ENCODE data around the gene ARHGEF25. TPM values are rescaled to one million over a fixed set of nuclear protein-coding genes. Genes with fewer than 3 reads are reported as not detected.

Gene ARHGEF25
- total and polyA plus RNA-seq, 2 of the 13 experiments (the other 11 are each of a cell fraction or from before 2014, with no cell fraction given), result 11.5 to 12.5 TPM

- H4K20me1 ChIP-seq (ENCODE audit: insufficient read depth, low read length), result no peaks in the 10 kb centered on the region
- H3K9me3 ChIP-seq (ENCODE audit: low read length), result no peaks in the 10 kb centered on the region
- intact Hi-C loops (cut with micrococcal nuclease; ENCODE audit: unreplicated experiment), result no loop called here
- WGBS (ENCODE audit: low lambda C conversion rate), result 90% methylated on average over 4 of the region's 4 CpGs
- DNase-seq (ENCODE audit: low spot score) (no peak), ATAC-seq (no peak), FAIRE-seq (no peak)
- H3K36me3 ChIP-seq (replicated peaks in 1 of 2; ENCODE audit: control insufficient read depth in 1 of 2, insufficient read depth in 2 of 2, low read length in 2 of 2), result peaks cover 7 to 19% of the 10 kb centered on the region in 2 experiments; a peak in 4 of 5 replicates
- peaks cover 17% of the 10 kb centered on the region for H3K79me2 ChIP-seq (ENCODE audit: insufficient read depth, low read length)
- ChIA-PET POLR2A (interaction anchor here (2.7 to 3.9 kb wide), 3 partner anchors 13 to 73 kb away, joined by 16 to 26 read pairs (median 26); partner anchors contain the start of genes ARHGEF25, DDIT3 and DTX3), CTCF (ENCODE audit: low intra/inter-chr PET ratio, low total read pairs) (no interaction called here)
- in situ Hi-C loops (cut with HindIII; ENCODE audit: extremely low pct_ligation_motif_present, low pct_unique_long_range_greater_than_20kb), result no loop called here
- no peak overlapping the region for H3K9ac ChIP-seq (ENCODE audit: insufficient read depth, low read depth, low read length)
- TF ChIP-seq, protein P1, sequence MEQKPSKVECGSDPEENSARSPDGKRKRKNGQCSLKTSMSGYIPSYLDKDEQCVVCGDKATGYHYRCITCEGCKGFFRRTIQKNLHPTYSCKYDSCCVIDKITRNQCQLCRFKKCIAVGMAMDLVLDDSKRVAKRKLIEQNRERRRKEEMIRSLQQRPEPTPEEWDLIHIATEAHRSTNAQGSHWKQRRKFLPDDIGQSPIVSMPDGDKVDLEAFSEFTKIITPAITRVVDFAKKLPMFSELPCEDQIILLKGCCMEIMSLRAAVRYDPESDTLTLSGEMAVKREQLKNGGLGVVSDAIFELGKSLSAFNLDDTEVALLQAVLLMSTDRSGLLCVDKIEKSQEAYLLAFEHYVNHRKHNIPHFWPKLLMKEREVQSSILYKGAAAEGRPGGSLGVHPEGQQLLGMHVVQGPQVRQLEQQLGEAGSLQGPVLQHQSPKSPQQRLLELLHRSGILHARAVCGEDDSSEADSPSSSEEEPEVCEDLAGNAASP (CRISPR knock-in tag; IDR thresholded peaks at IDR 0.05; ENCODE audit: borderline replicate concordance), result no peak
- TF ChIP-seq ZNF629 (CRISPR knock-in tag; conservative IDR thresholded peaks at IDR 0.05) (no peak), NAIF1 (CRISPR knock-in tag; IDR thresholded peaks at IDR 0.05; ENCODE audit: borderline replicate concordance) (no peak), ZNF367 (CRISPR knock-in tag; IDR thresholded peaks at IDR 0.05; ENCODE audit: borderline replicate concordance) (no peak), ETV6 (CRISPR knock-in tag; conservative IDR thresholded peaks at IDR 0.05) (no peak), ZNF770 (CRISPR knock-in tag; IDR thresholded peaks at IDR 0.05) (no peak), AGO2 (optimal IDR thresholded peaks at IDR 0.05; ENCODE audit: low read depth, low read length) (no peak), HMGA1 (CRISPR knock-in tag; conservative IDR thresholded peaks at IDR 0.05) (no peak), ZNF672 (CRISPR knock-in tag; IDR thresholded peaks at IDR 0.05) (no peak), ZNF496 (CRISPR knock-in tag; IDR thresholded peaks at IDR 0.05; ENCODE audit: insufficient replicate concordance) (no peak), ZNF276 (CRISPR knock-in tag; IDR thresholded peaks at IDR 0.05; ENCODE audit: low read depth) (no peak), GPBP1L1 (CRISPR knock-in tag; IDR thresholded peaks at IDR 0.05) (no peak)
- TF ChIP-seq, protein P2, sequence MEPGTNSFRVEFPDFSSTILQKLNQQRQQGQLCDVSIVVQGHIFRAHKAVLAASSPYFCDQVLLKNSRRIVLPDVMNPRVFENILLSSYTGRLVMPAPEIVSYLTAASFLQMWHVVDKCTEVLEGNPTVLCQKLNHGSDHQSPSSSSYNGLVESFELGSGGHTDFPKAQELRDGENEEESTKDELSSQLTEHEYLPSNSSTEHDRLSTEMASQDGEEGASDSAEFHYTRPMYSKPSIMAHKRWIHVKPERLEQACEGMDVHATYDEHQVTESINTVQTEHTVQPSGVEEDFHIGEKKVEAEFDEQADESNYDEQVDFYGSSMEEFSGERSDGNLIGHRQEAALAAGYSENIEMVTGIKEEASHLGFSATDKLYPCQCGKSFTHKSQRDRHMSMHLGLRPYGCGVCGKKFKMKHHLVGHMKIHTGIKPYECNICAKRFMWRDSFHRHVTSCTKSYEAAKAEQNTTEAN (CRISPR knock-in tag; conservative IDR thresholded peaks at IDR 0.05), result no peak
- no peaks in the 10 kb centered on the region; a peak in 1 of 5 replicates for H3K27me3 ChIP-seq (ENCODE audit: control insufficient read depth in 1 of 2, insufficient read depth in 2 of 2, low read length in 2 of 2)
- H3K4me3 ChIP-seq (replicated peaks in 1 of 3; ENCODE audit: insufficient read depth in 1 of 3, low read depth in 2 of 3, low read length in 3 of 3), result no peak overlapping the region
- H2AFZ ChIP-seq (ENCODE audit: low read length), result no peak overlapping the region
- H3K4me1 ChIP-seq (ENCODE audit: insufficient read depth, low read length), result peaks cover 22% of the 10 kb centered on the region
- H3K27ac ChIP-seq (ENCODE audit: extremely low read length, insufficient read depth, low read length), result no peak overlapping the region
- no TSS peak for BruUV-seq (replicated peaks)
- no peak overlapping the region for H3K4me2 ChIP-seq (ENCODE audit: low read depth, low read length)
Measured at GRCh38 chr12:57593187-57593586, 18.0 kb upstream of the ARHGEF25 start.
